Endothelial cell of umbilical vein (primary cell): ENCODE measurements around the gene OTOS.

Experiments
- CTCF ChIP-seq, 2 donors: IDR thresholded peaks; 1 replicate in 1 of 2; 2 replicates in 1 of 2; pipeline ENCODE4 v1.5.1; 2011; ENCODE audit warnings: low read length in 2 of 2, mild to moderate bottlenecking in 2 of 2, moderate library complexity in 2 of 2, control low read depth in 1 of 2, inconsistent platforms in 1 of 2, low read depth in 1 of 2; ENCODE audit not compliant: insufficient read depth in 1 of 2; ENCODE audit errors: extremely low read depth in 1 of 2
- POLR2AphosphoS5 ChIP-seq: IDR thresholded peaks from 2 replicates; pipeline ENCODE4 v1.6.1; 2012; ENCODE audit warnings: low read depth, mild to moderate bottlenecking, control low read depth, low read length, moderate library complexity; ENCODE audit not compliant: insufficient read depth
- TF ChIP-seq, protein P1 (sequence below): IDR thresholded peaks from 2 replicates; pipeline ENCODE4 v1.6.1; 2011; ENCODE audit not compliant: insufficient read depth, insufficient read length

DNA sequence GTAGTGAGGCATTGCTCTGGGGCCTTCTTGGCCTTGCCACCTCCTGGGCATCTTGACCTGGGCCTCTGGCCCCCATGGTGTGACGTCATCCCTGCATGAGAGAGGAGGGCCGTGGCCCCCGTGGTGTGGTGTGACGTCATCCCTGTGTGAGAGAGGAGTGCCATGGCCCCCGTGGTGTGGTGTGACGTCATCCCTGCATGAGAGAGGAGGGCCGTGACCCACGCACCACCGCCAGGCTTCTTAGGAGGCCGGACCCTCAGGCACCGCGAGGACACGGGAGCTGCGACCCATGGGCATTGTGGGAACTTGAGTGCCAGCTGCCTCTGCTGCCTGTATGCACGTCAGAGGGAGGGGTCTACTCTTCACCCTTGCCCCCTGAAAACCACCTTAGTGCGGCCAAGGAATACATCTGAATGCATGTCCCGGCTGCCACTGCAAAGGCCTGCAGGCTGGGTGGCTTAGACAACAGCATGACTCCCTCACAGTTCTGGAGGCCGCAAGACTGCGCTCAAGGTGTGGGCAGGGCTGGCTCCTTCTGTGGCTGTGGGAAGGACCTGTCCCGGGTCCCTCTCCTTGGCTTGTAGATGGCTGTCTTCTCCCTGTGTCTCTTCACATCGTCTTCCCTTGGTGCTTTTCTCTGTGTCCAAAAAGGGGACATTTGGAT is 20.8 kb upstream of the OTOS start:
- TF ChIP-seq POLR2AphosphoS5 (no peak), CTCF (IDR thresholded peaks at IDR 0.05; ENCODE audit: extremely low read depth in 1 of 2, insufficient read depth in 1 of 2, low read depth in 1 of 2, low read length in 2 of 2) (no peak)
- TF ChIP-seq, protein P1, sequence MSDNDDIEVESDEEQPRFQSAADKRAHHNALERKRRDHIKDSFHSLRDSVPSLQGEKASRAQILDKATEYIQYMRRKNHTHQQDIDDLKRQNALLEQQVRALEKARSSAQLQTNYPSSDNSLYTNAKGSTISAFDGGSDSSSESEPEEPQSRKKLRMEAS = no peak
